ENCODE results near the gene MYRIP.
"Not testable (repeated sequence)": the region's sequence is repeated elsewhere in the genome, so short reads cannot be mapped to it uniquely, and the experiment has no call there.

Gene MYRIP

GRCh38 chr3:39808467-39809180, 785 bp upstream of the MYRIP start:
- DNase-seq: no peak

GRCh38 chr3:39809995-39810595, 686 bp downstream of the MYRIP start:
- DNase-seq: no peak

- DNase-seq: no peak
These were observed 1.3 kb downstream of the MYRIP start for GRCh38 chr3:39810647-39811161.

- DNase-seq: no peak
These were observed 2.2 kb downstream of the MYRIP start for GRCh38 chr3:39811561-39811960.

GRCh38 chr3:39812537-39812936, 3.1 kb downstream of the MYRIP start:
- no peak for DNase-seq

- no peak for DNase-seq
These were observed 4.6 kb downstream of the MYRIP start for GRCh38 chr3:39814007-39814406.

- no peak for DNase-seq
These were observed 10.5 kb downstream of the MYRIP start for GRCh38 chr3:39819899-39820298.

- DNase-seq: not testable (repeated sequence)
These were observed 24.4 kb downstream of the MYRIP start for GRCh38 chr3:39833764-39834163.

- DNase-seq: no peak
These were observed 30.1 kb downstream of the MYRIP start for GRCh38 chr3:39839484-39839883.

GRCh38 chr3:39843440-39843839, 34.0 kb downstream of the MYRIP start:
- no peak for DNase-seq

- no peak for DNase-seq
These were observed 39.0 kb downstream of the MYRIP start for GRCh38 chr3:39848365-39848764.

- DNase-seq: no peak
These were observed 40.7 kb downstream of the MYRIP start for GRCh38 chr3:39849992-39850715.

GRCh38 chr3:39850716-39851032, 41.3 kb downstream of the MYRIP start:
- DNase-seq: no peak

- no peak for DNase-seq
These were observed 46.1 kb downstream of the MYRIP start for GRCh38 chr3:39855517-39855916.

GRCh38 chr3:39869890-39870289, 60.5 kb downstream of the MYRIP start:
- no peak for DNase-seq

- no peak for DNase-seq
These were observed 61.3 kb downstream of the MYRIP start for GRCh38 chr3:39870706-39871105.

- DNase-seq: no peak
These were observed 70.2 kb downstream of the MYRIP start for GRCh38 chr3:39879581-39879980.

- DNase-seq: no peak
These were observed 72.7 kb downstream of the MYRIP start for GRCh38 chr3:39882111-39882510.

GRCh38 chr3:39892068-39892467, 82.7 kb downstream of the MYRIP start:
- DNase-seq: no peak

- no peak for DNase-seq
These were observed 86.8 kb downstream of the MYRIP start for GRCh38 chr3:39896184-39896583.

GRCh38 chr3:39900462-39901002, 91.1 kb downstream of the MYRIP start:
- DNase-seq: no peak

GRCh38 chr3:39903253-39903652, 93.8 kb downstream of the MYRIP start:
- no peak for DNase-seq

GRCh38 chr3:39905788-39906187, 96.4 kb downstream of the MYRIP start:
- DNase-seq: no peak

GRCh38 chr3:39907981-39908380, 98.6 kb downstream of the MYRIP start:
- DNase-seq: no peak

All from stimulated activated CD4-positive, alpha-beta T cell treated with anti-CD3 and anti-CD28 coated beads, Interleukin-15, amount 100 ng/mL, for 24 hours (primary cell).